Hepatocyte (in vitro differentiated cells): ENCODE data around the gene PTPDC1. TPM values are rescaled to one million over a fixed set of nuclear protein-coding genes. Genes with fewer than 3 reads are reported as not detected.

Experiments
- DNase-seq: peaks from one replicate; pipeline ENCODE4 v3.0.0-alpha.2; 2016; ENCODE audit warnings: low spot score
- H2AFZ ChIP-seq: fragments of 200-600 bp; sonication (generic); 2 replicates; pipeline ENCODE4 v1.6.0; 2016; ENCODE audit warnings: antibody characterized with exemption, mild to moderate bottlenecking
- H3K27ac ChIP-seq: fragments of 200-600 bp; sonication (generic); 2 replicates; pipeline ENCODE4 v1.5.1; 2016; ENCODE audit warnings: mild to moderate bottlenecking
- H3K27me3 ChIP-seq: fragments of 200-600 bp; sonication (generic); 2 replicates; pipeline ENCODE4 v1.6.1; 2016
- H3K36me3 ChIP-seq: fragments of 200-600 bp; sonication (generic); replicated peaks from 2 replicates; pipeline ENCODE4 v1.5.1; 2016; ENCODE audit warnings: low read depth; ENCODE audit not compliant: insufficient read depth
- H3K4me1 ChIP-seq: fragments of 200-600 bp; sonication (generic); 2 replicates; pipeline ENCODE4 v1.5.1; 2016; ENCODE audit warnings: mild to moderate bottlenecking, moderate library complexity; ENCODE audit not compliant: insufficient read depth
- H3K4me2 ChIP-seq: fragments of 200-600 bp; sonication (generic); 2 replicates; pipeline ENCODE4 v1.6.0; 2016
- H3K4me3 ChIP-seq: fragments of 200-600 bp; sonication (generic); 2 replicates; pipeline ENCODE4 v1.5.1; 2016; ENCODE audit warnings: mild to moderate bottlenecking
- H3K79me2 ChIP-seq: fragments of 200-600 bp; sonication (generic); 2 replicates; pipeline ENCODE4 v1.6.0; 2017; ENCODE audit warnings: mild to moderate bottlenecking
- H3K9me2 ChIP-seq: fragments of 200-600 bp; sonication (generic); replicated peaks from 2 replicates; pipeline ENCODE4 v1.6.0; 2017; ENCODE audit warnings: mild to moderate bottlenecking; ENCODE audit not compliant: insufficient read depth
- H3K9me3 ChIP-seq: fragments of 200-600 bp; sonication (generic); 2 replicates; pipeline ENCODE4 v1.5.1; 2016; ENCODE audit warnings: low read depth, mild to moderate bottlenecking
- H4K20me1 ChIP-seq: fragments of 200-600 bp; sonication (generic); 2 replicates; pipeline ENCODE4 v1.6.0; 2016; ENCODE audit warnings: mild to moderate bottlenecking; ENCODE audit not compliant: insufficient read depth, poor library complexity, severe bottlenecking
- EZH2 ChIP-seq: fragments of 200-600 bp; sonication (generic); IDR thresholded peaks from 2 replicates; pipeline ENCODE4 v1.6.1; 2016; ENCODE audit warnings: antibody characterized with exemption, mild to moderate bottlenecking, borderline replicate concordance
- EZH2phosphoT487 ChIP-seq: fragments of 200-600 bp; sonication (generic); IDR thresholded peaks from one replicate; pipeline ENCODE4 v1.6.1; 2018; ENCODE audit warnings: antibody characterized with exemption, mild to moderate bottlenecking, low read depth, moderate library complexity; ENCODE audit not compliant: unreplicated experiment, severe bottlenecking
- WGBS: methylation state at CpG from one replicate; pipeline ENCODE4 v1.1.6; 2016; ENCODE audit warnings: low lambda C conversion rate; ENCODE audit errors: missing lambda C conversion rate; 5-methylcytosine and 5-hydroxymethylcytosine counted together
- polyA plus RNA-seq: library from polyadenylated mRNA; unstranded; fragments of >200 nt; fragmentation: Nextera tagmentation; extraction: Ambion mirVana; gene quantifications from 2 replicates; pipeline ENCODE4 v1.2.1, GENCODE V29; 2016
- total RNA-seq: library from RNA; depleted of rRNA; stranded (reverse); fragments of >200 nt; gene quantifications from 2 replicates; pipeline ENCODE4 v1.2.3, GENCODE V29; 2014
- TF ChIP-seq, protein P1 (sequence below): fragments of 200-600 bp; sonication (generic); IDR thresholded peaks from 2 replicates; pipeline ENCODE4 v1.5.1; 2016; ENCODE audit warnings: antibody characterized with exemption, mild to moderate bottlenecking; ENCODE audit not compliant: poor library complexity

Gene PTPDC1
- total and polyA plus RNA-seq, 2 experiments from 2014 or later, result 2.4 to 7.5 TPM

DNA sequence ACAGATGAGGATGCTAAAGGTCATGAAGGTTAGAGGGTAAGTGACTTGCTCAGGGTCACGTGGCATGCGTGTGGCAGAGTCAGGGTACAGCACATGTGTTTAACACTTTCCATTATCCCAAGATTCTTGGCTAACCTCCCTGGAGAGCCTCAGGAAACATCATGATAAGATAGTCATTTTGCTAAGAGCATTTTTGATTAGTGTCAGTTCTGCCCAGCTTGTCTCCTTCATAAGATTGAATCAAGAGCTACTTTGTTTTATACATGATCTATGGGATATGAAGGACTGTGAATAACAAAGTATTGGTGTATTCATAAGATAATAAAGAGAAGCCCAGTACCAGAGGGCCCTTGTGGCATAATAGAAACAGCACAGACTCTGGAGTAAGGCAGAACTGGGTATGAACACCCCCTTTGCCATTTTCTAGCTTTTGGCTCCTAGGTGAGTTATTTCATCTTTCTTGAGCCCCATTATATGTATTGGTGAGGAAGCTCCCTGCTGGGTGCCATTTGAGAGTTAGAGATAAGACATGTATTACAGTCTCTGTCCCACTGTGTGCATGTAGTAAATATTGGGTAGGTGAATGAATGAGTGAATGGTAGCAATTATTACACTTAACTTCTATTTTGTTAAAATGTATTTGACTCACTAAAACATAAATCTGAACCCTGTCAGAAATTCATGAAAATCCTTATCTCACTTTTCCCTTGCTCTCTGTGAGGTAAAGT, 16.1 kb downstream of the PTPDC1 start:
- no peaks in the 10 kb centered on the region for H4K20me1 ChIP-seq
- TF ChIP-seq, protein P1, sequence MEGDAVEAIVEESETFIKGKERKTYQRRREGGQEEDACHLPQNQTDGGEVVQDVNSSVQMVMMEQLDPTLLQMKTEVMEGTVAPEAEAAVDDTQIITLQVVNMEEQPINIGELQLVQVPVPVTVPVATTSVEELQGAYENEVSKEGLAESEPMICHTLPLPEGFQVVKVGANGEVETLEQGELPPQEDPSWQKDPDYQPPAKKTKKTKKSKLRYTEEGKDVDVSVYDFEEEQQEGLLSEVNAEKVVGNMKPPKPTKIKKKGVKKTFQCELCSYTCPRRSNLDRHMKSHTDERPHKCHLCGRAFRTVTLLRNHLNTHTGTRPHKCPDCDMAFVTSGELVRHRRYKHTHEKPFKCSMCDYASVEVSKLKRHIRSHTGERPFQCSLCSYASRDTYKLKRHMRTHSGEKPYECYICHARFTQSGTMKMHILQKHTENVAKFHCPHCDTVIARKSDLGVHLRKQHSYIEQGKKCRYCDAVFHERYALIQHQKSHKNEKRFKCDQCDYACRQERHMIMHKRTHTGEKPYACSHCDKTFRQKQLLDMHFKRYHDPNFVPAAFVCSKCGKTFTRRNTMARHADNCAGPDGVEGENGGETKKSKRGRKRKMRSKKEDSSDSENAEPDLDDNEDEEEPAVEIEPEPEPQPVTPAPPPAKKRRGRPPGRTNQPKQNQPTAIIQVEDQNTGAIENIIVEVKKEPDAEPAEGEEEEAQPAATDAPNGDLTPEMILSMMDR, result no peak
- no peak for TF ChIP-seq EZH2
- TF ChIP-seq EZH2phosphoT487, result no peak
- H3K4me2 ChIP-seq, result no peak overlapping the region
- H3K79me2 ChIP-seq, result no peaks in the 10 kb centered on the region
- no peak overlapping the region for H2AFZ ChIP-seq
- WGBS, result 87% methylated on average over 2 of the region's 2 CpGs
- H3K4me1 ChIP-seq, result no peaks in the 10 kb centered on the region
- no peak overlapping the region for H3K27ac ChIP-seq
- H3K4me3 ChIP-seq, result no peak overlapping the region
- no peaks in the 10 kb centered on the region for H3K36me3 ChIP-seq
- no peaks in the 10 kb centered on the region for H3K27me3 ChIP-seq
- no peak for DNase-seq
- no peaks in the 10 kb centered on the region for H3K9me2 ChIP-seq
- no peaks in the 10 kb centered on the region for H3K9me3 ChIP-seq

GRCh38 chr9:94101162-94101853, 17.0 kb downstream of the PTPDC1 start:
- TF ChIP-seq, protein P1, result no peak
- no peak for TF ChIP-seq EZH2
- TF ChIP-seq EZH2phosphoT487, result no peak
- no peaks in the 10 kb centered on the region for H3K4me1 ChIP-seq
- H3K27me3 ChIP-seq, result no peaks in the 10 kb centered on the region
- DNase-seq, result no peak
- no peak overlapping the region for H3K4me3 ChIP-seq
- H4K20me1 ChIP-seq, result no peaks in the 10 kb centered on the region
- no peaks in the 10 kb centered on the region for H3K9me3 ChIP-seq
- 81% methylated on average over 7 of the region's 7 CpGs for WGBS
- no peaks in the 10 kb centered on the region for H3K9me2 ChIP-seq
- H2AFZ ChIP-seq, result no peak overlapping the region
- H3K4me2 ChIP-seq, result no peak overlapping the region
- H3K79me2 ChIP-seq, result no peaks in the 10 kb centered on the region
- no peak overlapping the region for H3K27ac ChIP-seq
- H3K36me3 ChIP-seq, result no peaks in the 10 kb centered on the region

DNA sequence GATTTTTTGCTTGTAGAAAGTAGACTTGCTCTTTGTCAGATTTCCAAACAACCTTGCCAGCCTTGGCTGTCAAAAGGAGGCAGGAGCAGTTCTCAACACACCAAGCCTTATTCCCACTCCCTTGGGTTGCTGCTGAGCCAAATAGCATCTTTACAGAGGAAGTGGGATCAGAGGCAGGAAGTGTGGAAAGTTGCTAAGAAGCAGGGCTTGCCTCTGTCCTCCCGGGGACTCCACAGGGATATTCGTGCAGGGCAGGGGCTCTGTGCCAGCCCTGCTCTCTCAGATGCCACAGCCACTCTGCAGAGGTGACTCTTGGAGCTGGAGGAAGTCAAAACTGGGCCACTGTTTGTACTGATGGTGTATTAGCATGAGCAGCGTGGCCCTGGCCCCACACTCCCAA, 24.3 kb downstream of the PTPDC1 start:
- Histone ChIP-seq H2AFZ (no peak overlapping the region), H3K79me2 (no peaks in the 10 kb centered on the region), H4K20me1 (no peaks in the 10 kb centered on the region), H3K4me2 (no peak overlapping the region), H3K4me3 (no peak overlapping the region), H3K36me3 (no peaks in the 10 kb centered on the region), H3K9me2 (no peaks in the 10 kb centered on the region), H3K27me3 (no peaks in the 10 kb centered on the region), H3K4me1 (no peaks in the 10 kb centered on the region), H3K9me3 (no peaks in the 10 kb centered on the region), H3K27ac (no peak overlapping the region)
- WGBS, result 57% methylated on average over 3 of the region's 3 CpGs
- no peak for DNase-seq
- TF ChIP-seq, protein P1, result no peak
- no peak for TF ChIP-seq EZH2phosphoT487
- TF ChIP-seq EZH2, result no peak
